Measurements from ENCODE around the gene CA11. TPM values are rescaled to one million over a fixed set of nuclear protein-coding genes. Genes with fewer than 3 reads are reported as not detected.

Gene CA11
- total and polyA plus RNA-seq, 2 of the 8 experiments (the other 6 are each of a cell fraction or from before 2014, with no cell fraction given) = 51.7 to 71.4 TPM

DNA sequence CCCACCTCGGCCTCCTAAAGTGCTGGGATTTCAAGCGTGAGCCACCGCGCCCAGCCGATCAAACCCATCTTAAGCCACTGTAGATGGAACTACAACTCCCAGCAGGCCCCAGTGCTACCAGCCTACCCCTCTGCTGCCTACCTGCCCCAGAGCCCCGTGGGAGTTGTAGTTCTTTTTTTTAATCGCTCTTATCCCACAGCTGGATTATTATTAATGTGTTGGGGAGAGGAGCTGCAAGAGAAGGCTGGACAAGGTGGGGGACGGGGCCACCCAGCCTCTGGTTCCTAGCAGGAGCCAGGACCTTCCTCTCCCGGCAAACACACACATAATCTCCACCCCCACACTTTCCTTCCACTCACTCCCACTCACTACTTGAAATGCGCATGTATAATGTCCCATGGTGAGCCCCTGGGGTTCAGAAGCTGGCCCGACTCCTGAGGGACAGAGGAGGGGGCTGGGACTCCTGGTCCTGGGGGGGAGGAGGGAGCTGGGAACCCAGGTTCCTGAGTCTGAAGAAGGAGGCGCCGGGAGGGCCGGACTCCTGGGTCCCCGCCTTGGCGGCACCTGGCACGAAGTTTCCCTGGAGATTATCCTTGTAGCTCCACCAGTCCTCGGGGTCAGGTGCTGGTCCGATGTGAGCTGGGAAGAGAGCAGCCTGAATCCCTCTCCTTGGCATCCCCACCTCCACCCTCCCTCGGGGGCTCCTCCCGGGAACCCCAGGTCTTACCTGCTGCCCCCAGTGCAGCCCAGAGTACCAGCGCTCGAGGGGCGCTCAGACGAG is 958 bp downstream of the CA11 start (continued):
- TF ChIP-seq FOSL1 (IDR thresholded peaks at IDR 0.05; ENCODE audit: insufficient read depth, low read depth, low read length) (no peak), JUN (IDR thresholded peaks at IDR 0.05; ENCODE audit: low read depth, low read length) (no peak), RFX5 (IDR thresholded peaks at IDR 0.05; ENCODE audit: borderline replicate concordance, low read depth, low read length) (no peak; the same call in 1 of the 2 replicates), EZH2 (IDR thresholded peaks at IDR 0.05; ENCODE audit: low read depth, low read length, severe bottlenecking) (no peak), SIRT6 (IDR thresholded peaks at IDR 0.05; ENCODE audit: low read length) (no peak), SUZ12 (IDR thresholded peaks at IDR 0.05; ENCODE audit: low read length) (no peak), NANOG (IDR thresholded peaks at IDR 0.05; ENCODE audit: insufficient read depth, low read depth, low read length, poor library complexity, severe bottlenecking) (peak; percentile 35), CREB1 (IDR thresholded peaks at IDR 0.05) (0 out of 2 replicates have a peak, but pooled peaks have one; percentile 14)
- TF ChIP-seq, protein P1, sequence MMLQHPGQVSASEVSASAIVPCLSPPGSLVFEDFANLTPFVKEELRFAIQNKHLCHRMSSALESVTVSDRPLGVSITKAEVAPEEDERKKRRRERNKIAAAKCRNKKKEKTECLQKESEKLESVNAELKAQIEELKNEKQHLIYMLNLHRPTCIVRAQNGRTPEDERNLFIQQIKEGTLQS (IDR thresholded peaks at IDR 0.05; ENCODE audit: insufficient read depth, low read depth, low read length) = peak; percentile 50; the same call in 1 of the 2 replicates

Data from H1 (cell line).